ENCODE measurements around the gene CFDP1. TPM values are rescaled to one million over a fixed set of nuclear protein-coding genes. Genes with fewer than 3 reads are reported as not detected.

The CFDP1 gene
- total and polyA plus RNA-seq, 2 of the 13 experiments (the other 11 are each of a cell fraction or from before 2014, with no cell fraction given): 78.6 to 153 TPM

- TF ChIP-seq ZMAT5 (CRISPR knock-in tag; IDR thresholded peaks at IDR 0.05; ENCODE audit: borderline replicate concordance, low read depth): no peak
- TF ChIP-seq ZNF331 (CRISPR knock-in tag; IDR thresholded peaks at IDR 0.05): peak; percentile 81
- peak; percentile 79 for TF ChIP-seq MED13 (CRISPR knock-in tag; IDR thresholded peaks at IDR 0.05)
- peak; percentile 67; the same call in 1 of the 2 replicates for TF ChIP-seq MXD4 (CRISPR knock-in tag; IDR thresholded peaks at IDR 0.05)
- TF ChIP-seq CENPBD1 (CRISPR knock-in tag; IDR thresholded peaks at IDR 0.05; ENCODE audit: borderline replicate concordance, low read depth): no peak
- TF ChIP-seq ZNF768 (CRISPR knock-in tag; IDR thresholded peaks at IDR 0.05): peak; percentile 70; the same call in 1 of the 2 replicates
- no peak for TF ChIP-seq ZNF839 (CRISPR knock-in tag; IDR thresholded peaks at IDR 0.05; ENCODE audit: borderline replicate concordance)
- no peak for TF ChIP-seq PRMT3 (CRISPR knock-in tag; IDR thresholded peaks at IDR 0.05; ENCODE audit: borderline replicate concordance, low read depth)
- 0 out of 2 replicates have a peak, but pooled peaks have one; percentile 10 for TF ChIP-seq FOSL1 (CRISPR knock-in tag; IDR thresholded peaks at IDR 0.05; ENCODE audit: borderline replicate concordance)
- no peak for TF ChIP-seq NFE2 (CRISPR knock-in tag; IDR thresholded peaks at IDR 0.05)
- no peak for TF ChIP-seq POLR2AphosphoS2 (IDR thresholded peaks at IDR 0.05; ENCODE audit: low read depth, low read length)
- TF ChIP-seq ERF (CRISPR knock-in tag; IDR thresholded peaks at IDR 0.05): peak; percentile 49; the same call in 1 of the 2 replicates
- TF ChIP-seq ZNF749 (CRISPR knock-in tag; IDR thresholded peaks at IDR 0.05; ENCODE audit: borderline replicate concordance): peak; percentile 60
- TF ChIP-seq ZBED4 (CRISPR knock-in tag; IDR thresholded peaks at IDR 0.05; ENCODE audit: borderline replicate concordance): peak; percentile 76; the same call in 1 of the 2 replicates
- no peak for TF ChIP-seq SUZ12 (IDR thresholded peaks at IDR 0.05; ENCODE audit: low read depth, low read length)
- TF ChIP-seq ZNF510 (CRISPR knock-in tag; IDR thresholded peaks at IDR 0.05; ENCODE audit: low read depth): peak; percentile 91
- TF ChIP-seq TARDBP (CRISPR knock-in tag; IDR thresholded peaks at IDR 0.05): peak; percentile 93
- 0 out of 2 replicates have a peak, but pooled peaks have one; percentile 77 for TF ChIP-seq RARG (CRISPR knock-in tag; IDR thresholded peaks at IDR 0.05; ENCODE audit: low read depth)
- peak; percentile 16; the same call in 1 of the 3 replicates for TF ChIP-seq MXI1 (IDR thresholded peaks at IDR 0.05; ENCODE audit: borderline replicate concordance, low read depth, low read length)
- TF ChIP-seq TCF7L2 (IDR thresholded peaks at IDR 0.05; ENCODE audit: low read depth, low read length): no peak
- TF ChIP-seq ZNF883 (CRISPR knock-in tag; IDR thresholded peaks at IDR 0.05; ENCODE audit: not compliant biosample characterization): peak; percentile 71
- TF ChIP-seq SRSF1 (optimal IDR thresholded peaks at IDR 0.05; ENCODE audit: low read depth, low read length): no peak
- TF ChIP-seq ZNF337 (CRISPR knock-in tag; IDR thresholded peaks at IDR 0.05; ENCODE audit: borderline replicate concordance, low read depth): no peak
- TF ChIP-seq HBP1 (CRISPR knock-in tag; IDR thresholded peaks at IDR 0.05; ENCODE audit: low read depth): no peak
Observed at GRCh38 chr16:75265911-75266701, 167.2 kb downstream of the CFDP1 start (continued).

Measured in HepG2 (cell line).